K562 (cell line): ENCODE data around the gene PRKAR2B. TPM values are rescaled to one million over a fixed set of nuclear protein-coding genes. Genes with fewer than 3 reads are reported as not detected.

ENCODE experiments used
- ATAC-seq: fragments of 200-7000 bp; cut with Tn5 transposase; 3 replicates; pipeline ENCODE4 v1.9.1; 2020; ENCODE audit warnings: moderate library complexity
- BruUV-seq: library from RNA; stranded (reverse); fragments of 400-500 nt; replicated peaks from 2 replicates; lab custom pipeline; 2021; lab: Mats Ljungman, UMichigan
- CTCF ChIA-PET: fragments of 300-600 bp; formaldehyde crosslinking; extraction: SDS; loops from one replicate; lab custom pipeline; 2021; ENCODE audit warnings: low intra/inter-chr PET ratio; lab: Yijun Ruan, JAX
- POLR2A ChIA-PET: fragments of 300-600, 350-650 bp; sonication (Branson Sonifier 250); formaldehyde crosslinking; extraction: SDS; loops from one replicate; lab custom pipeline; 2021; ENCODE audit warnings: antibody characterized with exemption, inconsistent platforms; lab: Yijun Ruan, JAX
- DNase-seq, 4 experiments: peaks; one replicate each; pipeline versions ENCODE4 v3.0.0 to v3.0.0-alpha.2; 2011 to 2018; ENCODE audit warnings: low spot score in 3 of 4, mixed read lengths in 3 of 4; ENCODE audit errors: extremely low read depth in 1 of 4
- FAIRE-seq: peaks from 2 replicates; lab custom pipeline; 2011; peaks lifted over from hg19 to GRCh38; lab: Jason Lieb, UNC
- H2AFZ ChIP-seq: 2 replicates; pipeline ENCODE4 v1.6.0; 2011; ENCODE audit warnings: low read depth, low read length, control low read depth, inconsistent platforms
- H3K27ac ChIP-seq: fragments of 200-600 bp; 3 replicates; pipeline ENCODE4 v1.8.0; 2011; ENCODE audit warnings: low read depth, mild to moderate bottlenecking, control low read depth, inconsistent platforms, low read length, moderate library complexity, mixed read lengths; ENCODE audit errors: extremely low read depth
- H3K27me3 ChIP-seq, 2 experiments: fragments of 300-600 bp in 1 of 2; 2 replicates in 1 of 2; 3 replicates in 1 of 2; pipeline versions ENCODE4 v1.6.0 to v1.8.0; 2011; ENCODE audit warnings: inconsistent platforms in 2 of 2, low read length in 2 of 2, mild to moderate bottlenecking in 1 of 2, mixed read lengths in 1 of 2, moderate library complexity in 1 of 2; ENCODE audit not compliant: control insufficient read depth in 2 of 2, insufficient read depth in 2 of 2
- H3K36me3 ChIP-seq: fragments of 300-600 bp; 3 replicates; pipeline ENCODE4 v1.8.0; 2011; ENCODE audit warnings: mild to moderate bottlenecking, low read length, inconsistent platforms; ENCODE audit not compliant: control insufficient read depth, insufficient read depth
- H3K4me1 ChIP-seq, 2 experiments: fragments of 200-600 bp in 1 of 2; replicated peaks in 1 of 2; 2 replicates in 1 of 2; 3 replicates in 1 of 2; pipeline versions ENCODE4 v1.5.1 to v1.8.0; 2011; ENCODE audit warnings: inconsistent platforms in 2 of 2, low read length in 2 of 2, mild to moderate bottlenecking in 1 of 2, mixed read lengths in 1 of 2, moderate library complexity in 1 of 2; ENCODE audit not compliant: control insufficient read depth in 2 of 2, insufficient read depth in 2 of 2
- H3K4me2 ChIP-seq: 2 replicates; pipeline ENCODE4 v1.6.1; 2011; ENCODE audit warnings: low read length, control low read depth, inconsistent platforms, mixed read lengths; ENCODE audit not compliant: insufficient read depth
- H3K4me3 ChIP-seq: fragments of 200-600 bp; sonication (generic), shearing (Covaris generic); 2 replicates; pipeline ENCODE4 v1.5.1; 2016; ENCODE audit warnings: control low read depth, inconsistent platforms
- H3K79me2 ChIP-seq: fragments of 200-600 bp; 3 replicates; pipeline ENCODE4 v1.8.0; 2011; ENCODE audit warnings: low read length, inconsistent platforms; ENCODE audit not compliant: control insufficient read depth, insufficient read depth
- H3K9ac ChIP-seq, 2 experiments: 2 replicates each; pipeline versions ENCODE4 v1.6.0 to v1.6.1; 2011; ENCODE audit warnings: low read depth in 2 of 2, low read length in 2 of 2, control low read depth in 1 of 2, inconsistent platforms in 1 of 2, mild to moderate bottlenecking in 1 of 2, mixed read lengths in 1 of 2; ENCODE audit not compliant: insufficient read depth in 1 of 2
- H3K9me1 ChIP-seq: one replicate; pipeline ENCODE4 v1.6.0; 2011; ENCODE audit warnings: inconsistent platforms, mild to moderate bottlenecking, low read length, moderate library complexity; ENCODE audit not compliant: control insufficient read depth, insufficient read depth
- H3K9me3 ChIP-seq: replicated peaks from 2 replicates; pipeline ENCODE4 v1.5.1; 2011; ENCODE audit warnings: low read depth, low read length, inconsistent platforms; ENCODE audit not compliant: control insufficient read depth, insufficient read depth
- H4K20me1 ChIP-seq: replicated peaks from 2 replicates; pipeline ENCODE4 v1.6.1; 2011; ENCODE audit warnings: low read length, inconsistent platforms, mixed read lengths; ENCODE audit not compliant: control insufficient read depth, insufficient read depth
- CCNT2 ChIP-seq: IDR thresholded peaks from 2 replicates; pipeline ENCODE4 v1.6.1; 2011; ENCODE audit warnings: borderline replicate concordance, low read depth, mild to moderate bottlenecking, moderate library complexity, mixed read lengths, low read length; ENCODE audit not compliant: insufficient read length; ENCODE audit errors: extremely low read depth
- CTCF ChIP-seq, 3 experiments: IDR thresholded peaks in 2 of 3; conservative IDR thresholded peaks in 1 of 3; 2 replicates each; pipeline ENCODE4 v1.5.1; 2011 to 2012; ENCODE audit warnings: low read length in 3 of 3, mild to moderate bottlenecking in 3 of 3, control low read depth in 2 of 3, improper control_type of control experiment in 1 of 3, inconsistent platforms in 1 of 3, low read depth in 1 of 3, mixed read lengths in 1 of 3, moderate library complexity in 1 of 3; ENCODE audit not compliant: insufficient read depth in 2 of 3
- EP300 ChIP-seq: IDR thresholded peaks from 2 replicates; pipeline ENCODE4 v1.6.1; 2012; ENCODE audit warnings: low read length, improper control_type of control experiment
- ETV6 ChIP-seq, 3 experiments: fragments of 150-350 bp in 1 of 3; sonication (generic) in 1 of 3; formaldehyde crosslinking in 1 of 3; IDR thresholded peaks; 2 replicates each; pipeline versions ENCODE4 v1.6.1 to v1.8.0; 2014 to 2022; ENCODE audit warnings: borderline replicate concordance in 2 of 3, low read depth in 2 of 3, antibody characterized with exemption in 1 of 3, low read length in 1 of 3, mild to moderate bottlenecking in 1 of 3, missing genetic modification reagents in 1 of 3
- FUS ChIP-seq: fragments of 200-400 bp; formaldehyde crosslinking; optimal IDR thresholded peaks from 2 replicates; pipeline ENCODE3; 2017; ENCODE audit warnings: low read depth, low read length
- HIVEP1 ChIP-seq: fragments of 250-450 bp; sonication (Bioruptor Pico); IDR thresholded peaks from 2 replicates; pipeline ENCODE4 v1.4.0; 2020; ENCODE audit warnings: mild to moderate bottlenecking
- HSF4 ChIP-seq: fragments of 250-450 bp; sonication (Bioruptor Pico); IDR thresholded peaks from 2 replicates; pipeline ENCODE4 v2.1.2; 2022; ENCODE audit warnings: mild to moderate bottlenecking, moderate library complexity, borderline replicate concordance
- POLR2A ChIP-seq: fragments of 450-650 bp; conservative IDR thresholded peaks from 2 replicates; pipeline ENCODE4 v1.6.1; 2016
- POLR2H ChIP-seq: IDR thresholded peaks from 2 replicates; pipeline ENCODE4 v1.6.1; 2016; ENCODE audit warnings: missing genetic modification characterization, low read depth, mild to moderate bottlenecking, control low read depth, missing compliant biosample characterization, moderate library complexity
- RAD21 ChIP-seq, 2 experiments: fragments of 250-450 bp in 1 of 2; fragments of 450-650 bp in 1 of 2; sonication (Bioruptor Pico) in 1 of 2; formaldehyde crosslinking in 1 of 2; IDR thresholded peaks in 1 of 2; conservative IDR thresholded peaks in 1 of 2; 2 replicates each; pipeline versions ENCODE4 v1.4.0 to v1.8.0; 2020 to 2022; ENCODE audit warnings: mild to moderate bottlenecking in 2 of 2, moderate library complexity in 1 of 2
- RAD51 ChIP-seq: fragments of 450-650 bp; IDR thresholded peaks from 2 replicates; pipeline ENCODE4 v1.7.1; 2016; ENCODE audit warnings: low read depth, mild to moderate bottlenecking, borderline replicate concordance
- RFX7 ChIP-seq: fragments of 250-450 bp; sonication (Bioruptor Pico); IDR thresholded peaks from 2 replicates; pipeline ENCODE4 v1.5.1; 2021; ENCODE audit warnings: mild to moderate bottlenecking
- ZNF124 ChIP-seq: sonication (generic); formaldehyde crosslinking; IDR thresholded peaks from 2 replicates; pipeline ENCODE4 v1.8.1; 2022; ENCODE audit warnings: missing genetic modification reagents
- ZNF311 ChIP-seq: fragments of 250-450 bp; sonication (Bioruptor Pico); IDR thresholded peaks from 2 replicates; pipeline ENCODE4 v1.4.0; 2020; ENCODE audit warnings: mild to moderate bottlenecking, moderate library complexity
- ZNF507 ChIP-seq: conservative IDR thresholded peaks from 2 replicates; pipeline ENCODE4 v1.6.1; 2017; ENCODE audit warnings: missing genetic modification characterization, missing compliant biosample characterization
- WGBS: fragments of 100-300 bp; shearing (Covaris generic); methylation state at CpG from one replicate; pipeline ENCODE4 v1.1.6; 2016; ENCODE audit warnings: low coverage, mixed read lengths; ENCODE audit not compliant: insufficient coverage; ENCODE audit errors: missing lambda C conversion rate; 5-methylcytosine and 5-hydroxymethylcytosine counted together
- in situ Hi-C: fragments of 300-500 bp; cut with MboI; formaldehyde crosslinking; loops from 4 replicates; pipeline ENCODE4 v1.15.0; 2018; ENCODE audit warnings: inconsistent platforms, mixed read lengths
- intact Hi-C: fragments of 100-400 bp; cut with micrococcal nuclease; formaldehyde crosslinking; loops from 2 replicates; pipeline ENCODE4 v1.14.2; 2022
- polyA plus RNA-seq, 8 experiments: library from polyadenylated mRNA; depleted of rRNA in 4 of 8; stranded (reverse) in 5 of 8; unstranded in 3 of 8; fragments of >200 nt; fragmentation: Nextera tagmentation in 2 of 8; fragmentation: Illumina TruSeq in 1 of 8; extraction: Ambion mirVana in 2 of 8; extraction: Trizol in 1 of 8; gene quantifications; 2 replicates each; pipeline versions ENCODE4 v1.2.1 to v1.2.3, GENCODE V29; 2011 to 2014; ENCODE audit warnings: inconsistent platforms in 1 of 8, missing spikeins in 1 of 8
- total RNA-seq, 7 experiments: library from RNA; depleted of rRNA in 6 of 7; stranded (reverse); fragments of >200 nt in 6 of 7; fragmentation: Illumina TruSeq in 2 of 7; extraction: Trizol in 2 of 7; gene quantifications; 2 replicates each; pipeline versions ENCODE4 v1.2.1 to v1.2.3, GENCODE V29; 2011 to 2021; ENCODE audit warnings: low replicate concordance in 1 of 7
- TF ChIP-seq, protein P1 (sequence below): fragments of 250-450 bp; sonication (Bioruptor Pico); IDR thresholded peaks from 2 replicates; pipeline ENCODE4 v1.5.1; 2021; ENCODE audit warnings: mild to moderate bottlenecking
- TF ChIP-seq, protein P2 (sequence below), 2 experiments: fragments of 450-650 bp; conservative IDR thresholded peaks; 2 replicates each; pipeline ENCODE4 v1.6.1; 2017; ENCODE audit warnings: mild to moderate bottlenecking in 2 of 2, moderate library complexity in 2 of 2

The PRKAR2B gene
- total and polyA plus RNA-seq, 9 of the 15 experiments (the other 6 are each of a cell fraction or from before 2014, with no cell fraction given), result 59.0 to 173 (median 129) TPM

DNA sequence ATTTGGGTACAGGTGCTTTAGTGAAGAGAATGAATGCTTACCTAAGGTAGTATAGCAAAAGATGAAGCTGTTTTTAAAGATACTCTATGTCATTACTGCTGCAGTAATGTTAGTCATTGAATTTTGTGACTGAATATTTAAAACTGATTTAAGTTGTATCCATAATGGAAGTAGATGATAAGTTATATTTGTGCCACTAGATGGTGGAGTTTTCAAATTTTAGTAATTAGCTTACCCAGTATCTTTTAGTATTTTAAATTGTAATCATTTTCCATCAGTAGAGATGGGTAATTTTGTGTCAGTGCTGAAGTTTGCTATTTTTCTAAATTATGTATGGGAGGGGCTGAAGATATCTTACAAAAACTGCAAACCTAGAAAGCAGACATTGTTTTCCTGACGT, 149.5 kb downstream of the PRKAR2B start:
- no peak overlapping the region for H2AFZ ChIP-seq
- H3K4me1 ChIP-seq, result no peaks in the 10 kb centered on the region
- no peak overlapping the region for H3K4me3 ChIP-seq
- in situ Hi-C loops, result loop anchor here (10.0 kb wide), 1 partner anchor 531 kb away; no protein-coding TSS in a partner anchor
- no peaks in the 10 kb centered on the region for H3K9me3 ChIP-seq
- DNase-seq (no peak), FAIRE-seq (no peak), ATAC-seq (no peak)
- H4K20me1 ChIP-seq, result no peaks in the 10 kb centered on the region
- peaks cover 50% of the 10 kb centered on the region for H3K36me3 ChIP-seq
- CTCF ChIA-PET, result no interaction called here
- POLR2A ChIA-PET, result interaction anchor here (1.0 to 2.4 kb wide), 11 partner anchors 9 to 639 kb away, joined by 3 to 15 read pairs (median 3); partner anchors contain the start of gene HBP1
- 86% methylated on average over 1 of the region's 1 CpG for WGBS
- H3K9me1 ChIP-seq, result no peaks in the 10 kb centered on the region
- H3K27me3 ChIP-seq, result no peaks in the 10 kb centered on the region
- BruUV-seq, result no TSS peak
- H3K4me2 ChIP-seq, result no peak overlapping the region
- H3K79me2 ChIP-seq, result no peaks in the 10 kb centered on the region
- intact Hi-C loops, result no loop called here
- no peak overlapping the region for H3K27ac ChIP-seq
- no peak overlapping the region for H3K9ac ChIP-seq
- TF ChIP-seq, protein P1, sequence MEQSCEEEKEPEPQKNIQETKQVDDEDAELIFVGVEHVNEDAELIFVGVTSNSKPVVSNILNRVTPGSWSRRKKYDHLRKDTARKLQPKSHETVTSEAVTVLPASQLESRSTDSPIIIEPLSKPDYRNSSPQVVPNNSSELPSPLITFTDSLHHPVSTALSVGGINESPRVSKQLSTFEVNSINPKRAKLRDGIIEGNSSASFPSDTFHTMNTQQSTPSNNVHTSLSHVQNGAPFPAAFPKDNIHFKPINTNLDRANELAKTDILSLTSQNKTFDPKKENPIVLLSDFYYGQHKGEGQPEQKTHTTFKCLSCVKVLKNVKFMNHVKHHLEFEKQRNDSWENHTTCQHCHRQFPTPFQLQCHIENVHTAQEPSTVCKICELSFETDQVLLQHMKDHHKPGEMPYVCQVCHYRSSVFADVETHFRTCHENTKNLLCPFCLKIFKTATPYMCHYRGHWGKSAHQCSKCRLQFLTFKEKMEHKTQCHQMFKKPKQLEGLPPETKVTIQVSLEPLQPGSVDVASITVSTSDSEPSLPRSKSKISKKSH (CRISPR knock-in tag), result no peak
- no peak for TF ChIP-seq RAD51
- no peak for TF ChIP-seq FUS
- no peak for TF ChIP-seq ZNF311 (CRISPR knock-in tag)
- no peak for TF ChIP-seq RFX7 (CRISPR knock-in tag)
- TF ChIP-seq EP300, result no peak
- TF ChIP-seq HIVEP1, result no peak
- TF ChIP-seq, protein P2, sequence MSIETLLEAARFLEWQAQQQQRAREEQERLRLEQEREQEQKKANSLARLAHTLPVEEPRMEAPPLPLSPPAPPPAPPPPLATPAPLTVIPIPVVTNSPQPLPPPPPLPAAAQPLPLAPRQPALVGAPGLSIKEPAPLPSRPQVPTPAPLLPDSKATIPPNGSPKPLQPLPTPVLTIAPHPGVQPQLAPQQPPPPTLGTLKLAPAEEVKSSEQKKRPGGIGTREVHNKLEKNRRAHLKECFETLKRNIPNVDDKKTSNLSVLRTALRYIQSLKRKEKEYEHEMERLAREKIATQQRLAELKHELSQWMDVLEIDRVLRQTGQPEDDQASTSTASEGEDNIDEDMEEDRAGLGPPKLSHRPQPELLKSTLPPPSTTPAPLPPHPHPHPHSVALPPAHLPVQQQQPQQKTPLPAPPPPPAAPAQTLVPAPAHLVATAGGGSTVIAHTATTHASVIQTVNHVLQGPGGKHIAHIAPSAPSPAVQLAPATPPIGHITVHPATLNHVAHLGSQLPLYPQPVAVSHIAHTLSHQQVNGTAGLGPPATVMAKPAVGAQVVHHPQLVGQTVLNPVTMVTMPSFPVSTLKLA (conservative IDR thresholded peaks at IDR 0.05), result no peak
- TF ChIP-seq ETV6 (IDR thresholded peaks at IDR 0.05; ENCODE audit: borderline replicate concordance in 1 of 2, low read depth in 2 of 2, low read length in 1 of 2), result no peak
- no peak for TF ChIP-seq ETV6 (CRISPR knock-in tag; IDR thresholded peaks at IDR 0.05; ENCODE audit: borderline replicate concordance)
- 0 out of 2 replicates have a peak, but pooled peaks have one; percentile 36 for TF ChIP-seq POLR2A
- peak; percentile 32; the same call in 1 of the 2 replicates for TF ChIP-seq POLR2H (tag)
- TF ChIP-seq ZNF507 (tag), result no peak
- TF ChIP-seq CTCF (IDR thresholded peaks at IDR 0.05 in 2 of 3, conservative IDR thresholded peaks at IDR 0.05 in 1 of 3; ENCODE audit: insufficient read depth in 2 of 3, low read depth in 1 of 3, low read length in 3 of 3), result peak in 1 of 3 experiments; percentile 24; a peak in 1 of 6 replicates
- TF ChIP-seq ZNF124, result no peak
- no peak for TF ChIP-seq CCNT2
- peak in 1 of 2 experiments; percentile 28; a peak in 2 of 4 replicates for TF ChIP-seq RAD21 (CRISPR knock-in tag; conservative IDR thresholded peaks at IDR 0.05 in 1 of 2, IDR thresholded peaks at IDR 0.05 in 1 of 2)
- TF ChIP-seq HSF4 (CRISPR knock-in tag), result no peak
